ENCODE results near the gene RBMS1. TPM values are rescaled to one million over a fixed set of nuclear protein-coding genes. Genes with fewer than 3 reads are reported as not detected.

The RBMS1 gene
- total and polyA plus RNA-seq, 3 donors from 2014 or later: 26.8 to 34.7 (median 30.0) TPM

DNA sequence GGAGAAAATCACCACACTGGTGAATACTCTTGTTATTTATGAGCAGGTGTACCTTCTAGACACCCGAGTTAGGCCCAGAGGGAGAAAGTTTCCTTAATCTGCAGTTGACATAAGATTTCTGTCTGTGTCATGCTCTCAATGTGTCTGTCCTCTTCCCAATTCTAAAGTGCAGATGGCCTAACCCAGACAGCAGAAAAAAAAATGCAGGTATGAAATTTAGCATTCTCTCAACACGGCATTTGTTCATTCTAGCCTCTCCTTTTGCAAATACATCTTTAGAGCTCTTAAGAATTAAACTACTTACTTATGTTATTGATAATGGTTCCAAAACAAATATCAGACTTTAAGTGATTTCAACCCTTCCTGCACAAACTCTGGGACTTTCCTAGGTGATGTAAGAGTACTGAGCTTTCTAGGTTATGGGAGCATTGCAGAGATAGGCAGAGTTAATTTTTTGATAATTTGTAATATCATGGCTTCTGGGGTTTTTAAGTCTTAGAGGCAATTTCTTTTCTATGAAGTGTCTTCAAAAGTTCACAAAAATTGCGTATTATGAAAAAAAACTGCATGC, 260.6 kb downstream of the RBMS1 start:
- 90% methylated on average over 3 of the region's 3 CpGs for WGBS, 2 donors
- no peaks in the 10 kb centered on the region for H3K4me1 ChIP-seq
- no peak overlapping the region for H3K27ac ChIP-seq
- no peak for DNase-seq
- no peaks in the 10 kb centered on the region for H3K27me3 ChIP-seq
- no peaks in the 10 kb centered on the region for H3K9me3 ChIP-seq
- no peaks in the 10 kb centered on the region for H3K36me3 ChIP-seq (ENCODE audit: low read depth, missing control alignments)
- TF ChIP-seq POLR2A (IDR thresholded peaks at IDR 0.05): no peak
- TF ChIP-seq, protein P1, sequence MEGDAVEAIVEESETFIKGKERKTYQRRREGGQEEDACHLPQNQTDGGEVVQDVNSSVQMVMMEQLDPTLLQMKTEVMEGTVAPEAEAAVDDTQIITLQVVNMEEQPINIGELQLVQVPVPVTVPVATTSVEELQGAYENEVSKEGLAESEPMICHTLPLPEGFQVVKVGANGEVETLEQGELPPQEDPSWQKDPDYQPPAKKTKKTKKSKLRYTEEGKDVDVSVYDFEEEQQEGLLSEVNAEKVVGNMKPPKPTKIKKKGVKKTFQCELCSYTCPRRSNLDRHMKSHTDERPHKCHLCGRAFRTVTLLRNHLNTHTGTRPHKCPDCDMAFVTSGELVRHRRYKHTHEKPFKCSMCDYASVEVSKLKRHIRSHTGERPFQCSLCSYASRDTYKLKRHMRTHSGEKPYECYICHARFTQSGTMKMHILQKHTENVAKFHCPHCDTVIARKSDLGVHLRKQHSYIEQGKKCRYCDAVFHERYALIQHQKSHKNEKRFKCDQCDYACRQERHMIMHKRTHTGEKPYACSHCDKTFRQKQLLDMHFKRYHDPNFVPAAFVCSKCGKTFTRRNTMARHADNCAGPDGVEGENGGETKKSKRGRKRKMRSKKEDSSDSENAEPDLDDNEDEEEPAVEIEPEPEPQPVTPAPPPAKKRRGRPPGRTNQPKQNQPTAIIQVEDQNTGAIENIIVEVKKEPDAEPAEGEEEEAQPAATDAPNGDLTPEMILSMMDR (IDR thresholded peaks at IDR 0.05): no peak
- H3K4me3 ChIP-seq: no peak overlapping the region
- intact Hi-C loops (cut with DNase I; ENCODE audit: low total_unique reads): no loop called here

DNA sequence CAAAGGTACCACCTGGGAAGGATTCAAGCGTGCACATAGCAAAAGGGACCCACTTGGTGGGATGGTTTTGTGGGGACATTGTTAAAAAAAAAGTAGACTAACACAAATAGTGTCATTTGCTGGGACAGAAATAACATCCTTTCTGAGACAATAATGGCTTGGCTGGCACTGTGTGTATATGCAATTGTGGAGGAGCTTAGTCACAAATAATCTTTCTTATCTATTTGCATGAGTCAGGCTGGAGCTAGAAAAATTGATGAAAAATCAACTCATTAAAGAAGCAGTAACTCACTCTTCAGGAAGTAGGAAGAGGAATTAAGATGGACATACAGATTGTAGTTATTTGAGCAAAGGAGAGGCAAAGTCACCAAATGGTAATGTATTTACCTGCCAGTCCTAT, 264.0 kb downstream of the RBMS1 start:
- no peak overlapping the region for H3K27ac ChIP-seq

DNA sequence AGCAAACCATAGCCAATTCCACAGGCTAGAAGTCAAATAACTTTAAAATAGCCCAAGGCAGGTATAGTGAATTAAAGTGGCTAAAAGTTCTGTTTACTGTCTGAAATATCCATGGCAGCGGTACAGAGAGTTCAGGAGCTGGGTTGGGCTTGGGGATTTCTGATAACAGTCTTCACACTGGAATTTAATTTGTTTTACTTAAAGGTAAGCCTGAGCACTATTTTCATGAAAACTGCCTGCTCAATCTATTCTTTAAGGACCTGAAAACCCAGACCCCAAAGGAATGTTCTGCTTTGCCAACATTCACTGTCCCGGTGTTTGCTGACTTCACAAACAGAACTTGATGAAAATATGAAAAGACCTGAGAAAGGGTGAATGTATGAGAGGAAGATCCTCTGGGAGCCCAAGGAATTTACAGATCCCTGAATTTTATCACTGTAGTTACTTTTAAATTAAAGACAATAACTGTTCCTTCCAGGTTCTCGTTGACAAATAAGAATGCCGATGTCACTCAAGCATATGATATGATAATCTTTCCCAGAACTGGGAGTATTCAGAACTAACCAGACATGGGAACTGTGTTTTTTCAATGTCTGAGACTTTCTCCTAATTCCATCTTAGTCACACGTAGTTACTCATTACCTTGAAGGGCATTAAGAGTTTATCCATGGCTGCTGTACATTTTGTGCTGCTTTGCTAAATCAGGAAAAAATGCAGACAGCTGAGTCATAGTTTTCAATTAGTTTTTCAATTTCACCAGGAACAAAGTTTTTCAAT, 265.3 kb downstream of the RBMS1 start:
- H3K27ac ChIP-seq: no peak overlapping the region

More for the DNA sequence above, 264.0 kb downstream of the RBMS1 start:
- H3K4me1 ChIP-seq: peaks cover 10% of the 10 kb centered on the region
- no peaks in the 10 kb centered on the region for H3K9me3 ChIP-seq
- H3K27me3 ChIP-seq: no peaks in the 10 kb centered on the region
- 91 to 96% methylated on average over 1 of the region's 1 CpG for WGBS, 2 donors
- H3K36me3 ChIP-seq (ENCODE audit: low read depth, missing control alignments): no peaks in the 10 kb centered on the region
- TF ChIP-seq, protein P1 (IDR thresholded peaks at IDR 0.05): no peak
- no peak for TF ChIP-seq POLR2A (IDR thresholded peaks at IDR 0.05)
- intact Hi-C loops (cut with DNase I; ENCODE audit: low total_unique reads): no loop called here
- no peak overlapping the region for H3K4me3 ChIP-seq
- DNase-seq: no peak

DNA sequence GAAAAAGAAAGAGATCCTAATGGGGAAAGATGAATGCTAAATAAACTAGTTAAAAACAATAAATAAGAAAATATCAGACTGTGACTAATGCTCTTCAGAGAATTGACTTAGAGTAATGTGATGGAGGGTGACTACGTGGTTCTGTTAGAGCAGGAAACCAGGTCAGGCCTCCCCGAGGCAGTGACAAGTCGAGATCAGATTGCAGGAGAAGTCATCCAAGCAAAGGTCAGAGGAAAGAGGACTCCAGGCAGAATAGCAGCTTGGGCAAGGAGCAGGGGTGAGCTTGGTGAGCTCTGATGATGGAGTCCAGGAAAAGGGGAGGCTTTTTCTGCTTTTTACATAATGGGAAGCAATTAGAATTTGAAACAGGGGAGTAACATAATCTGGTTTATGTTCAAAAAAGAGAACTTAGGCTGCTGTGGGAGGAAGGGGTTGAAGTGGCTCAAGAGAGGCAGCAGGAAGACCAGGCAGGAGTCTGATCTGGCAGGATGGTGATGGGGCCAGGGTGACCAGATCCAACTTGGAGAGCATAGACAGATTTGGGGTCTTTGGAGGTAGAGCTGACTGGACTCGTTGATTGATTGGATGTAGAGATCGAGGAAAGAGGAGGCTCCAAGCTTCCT, 266.2 kb downstream of the RBMS1 start:
- Histone ChIP-seq H3K4me3 (no peak overlapping the region), H3K27ac (no peak overlapping the region), H3K4me1 (peaks cover 10% of the 10 kb centered on the region), H3K27me3 (no peaks in the 10 kb centered on the region), H3K36me3 (ENCODE audit: low read depth, missing control alignments) (no peaks in the 10 kb centered on the region), H3K9me3 (no peaks in the 10 kb centered on the region)
- no peak for TF ChIP-seq POLR2A (IDR thresholded peaks at IDR 0.05)
- TF ChIP-seq, protein P1 (IDR thresholded peaks at IDR 0.05): no peak
- intact Hi-C loops (cut with DNase I; ENCODE audit: low total_unique reads): no loop called here
- 82 to 92% methylated on average over 5 of the region's 5 CpGs for whole genome bisulfite sequencing, 2 donors
- no peak for DNase-seq

More for the DNA sequence above, 265.3 kb downstream of the RBMS1 start:
- Histone ChIP-seq H3K9me3 (no peaks in the 10 kb centered on the region), H3K36me3 (ENCODE audit: low read depth, missing control alignments) (no peaks in the 10 kb centered on the region), H3K4me1 (peaks cover 10% of the 10 kb centered on the region), H3K4me3 (no peak overlapping the region), H3K27me3 (no peaks in the 10 kb centered on the region)
- 67 to 68% methylated on average over 5 of the region's 5 CpGs for WGBS, 2 donors
- intact Hi-C loops (cut with DNase I; ENCODE audit: low total_unique reads): no loop called here
- TF ChIP-seq POLR2A (IDR thresholded peaks at IDR 0.05): no peak
- TF ChIP-seq, protein P1 (IDR thresholded peaks at IDR 0.05): no peak
- DNase-seq: no peak
